Sigmoid colon (tissue), 3 donors: ENCODE results near the gene REPS2.

Experiments
- CTCF ChIP-seq, 4 experiments: fragments of 450-650 bp in 3 of 4; fragments of 200-600 bp in 1 of 4; IDR thresholded peaks; one replicate each; pipeline ENCODE4 v1.5.1; 2016 to 2019; ENCODE audit warnings: antibody characterized with exemption in 4 of 4, mild to moderate bottlenecking in 3 of 4, moderate library complexity in 2 of 4
- POLR2A ChIP-seq, 2 donors: fragments of 450-650 bp; IDR thresholded peaks; one replicate each; pipeline ENCODE4 v1.6.1; 2016; ENCODE audit warnings: antibody characterized with exemption in 2 of 2, mild to moderate bottlenecking in 2 of 2, moderate library complexity in 2 of 2

- TF ChIP-seq CTCF (IDR thresholded peaks at IDR 0.05) (no peak), POLR2A (IDR thresholded peaks at IDR 0.05) (no peak)
Measured at GRCh38 chrX:17032351-17032750, 85.9 kb downstream of the REPS2 start.
